CD14-positive monocyte (primary cell): Measurements from ENCODE around the gene GRID1. TPM values are rescaled to one million over a fixed set of nuclear protein-coding genes. Genes with fewer than 3 reads are reported as not detected.

Experiments used
- DNase-seq, 3 donors: peaks; one replicate each; pipeline ENCODE4 v3.0.0-alpha.2; 2011 to 2022
- H2AFZ ChIP-seq: 2 replicates; pipeline ENCODE4 v1.6.0; 2012; ENCODE audit warnings: mild to moderate bottlenecking, low read depth, low read length, inconsistent platforms; ENCODE audit not compliant: insufficient read depth, poor library complexity, severe bottlenecking
- H3K27ac ChIP-seq, 2 donors: 1 replicate in 1 of 2; 2 replicates in 1 of 2; pipeline ENCODE4 v1.5.1; 2012 to 2013; ENCODE audit warnings: low read length in 2 of 2, control low read depth in 1 of 2, inconsistent platforms in 1 of 2, low read depth in 1 of 2, mild to moderate bottlenecking in 1 of 2
- H3K27me3 ChIP-seq, 2 donors: one replicate each; pipeline versions ENCODE4 v1.6.0 to v1.6.1; 2011 to 2013; ENCODE audit warnings: low read length in 2 of 2; ENCODE audit not compliant: control insufficient read depth in 2 of 2, insufficient read depth in 2 of 2
- H3K36me3 ChIP-seq, 2 donors: replicated peaks in 1 of 2; 1 replicate in 1 of 2; 2 replicates in 1 of 2; pipeline versions ENCODE4 v1.5.1 to v1.6.1; 2012 to 2013; ENCODE audit warnings: low read length in 2 of 2, control low read depth in 1 of 2, inconsistent platforms in 1 of 2, mild to moderate bottlenecking in 1 of 2; ENCODE audit not compliant: insufficient read depth in 2 of 2, control insufficient read depth in 1 of 2
- H3K4me1 ChIP-seq, 2 donors: 1 replicate in 1 of 2; 2 replicates in 1 of 2; pipeline versions ENCODE4 v1.5.1 to v1.6.1; 2012 to 2013; ENCODE audit warnings: low read length in 2 of 2, control low read depth in 1 of 2, inconsistent platforms in 1 of 2, mild to moderate bottlenecking in 1 of 2, moderate library complexity in 1 of 2; ENCODE audit not compliant: insufficient read depth in 2 of 2, control insufficient read depth in 1 of 2
- H3K4me2 ChIP-seq: replicated peaks from 2 replicates; pipeline ENCODE3; 2012; ENCODE audit warnings: low read length, moderate library complexity, mild to moderate bottlenecking; ENCODE audit not compliant: poor library complexity, severe bottlenecking; ENCODE audit errors: extremely low read depth
- H3K4me3 ChIP-seq, 3 experiments: fragments of 200-600 bp in 1 of 3; sonication (generic) in 1 of 3; replicated peaks in 1 of 3; 1 replicate in 2 of 3; 2 replicates in 1 of 3; pipeline ENCODE4 v1.5.1; 2011 to 2013; ENCODE audit warnings: low read length in 3 of 3, mild to moderate bottlenecking in 3 of 3, control low read depth in 2 of 3, low read depth in 2 of 3, inconsistent platforms in 1 of 3, moderate library complexity in 1 of 3
- H3K79me2 ChIP-seq: 2 replicates; pipeline ENCODE4 v1.6.0; 2012; ENCODE audit warnings: mild to moderate bottlenecking, control low read depth, inconsistent platforms, low read length, moderate library complexity; ENCODE audit not compliant: insufficient read depth
- H3K9ac ChIP-seq: 2 replicates; pipeline ENCODE4 v1.6.0; 2017; ENCODE audit warnings: low read length, mild to moderate bottlenecking; ENCODE audit not compliant: insufficient read depth, poor library complexity, severe bottlenecking
- H3K9me3 ChIP-seq, 2 donors: replicated peaks in 1 of 2; 1 replicate in 1 of 2; 2 replicates in 1 of 2; pipeline versions ENCODE4 v1.5.1 to v1.6.1; 2012 to 2013; ENCODE audit warnings: low read length in 2 of 2, control low read depth in 1 of 2; ENCODE audit not compliant: control insufficient read depth in 1 of 2, insufficient read depth in 1 of 2
- H4K20me1 ChIP-seq: 2 replicates; pipeline ENCODE4 v1.6.0; 2012; ENCODE audit warnings: mild to moderate bottlenecking, low read length, control low read depth, moderate library complexity; ENCODE audit not compliant: insufficient read depth
- H3K27ac Mint-ChIP-seq, 7 donors: one replicate each; pipeline ENCODE4 v1.8.0; 2020; ENCODE audit warnings: mild to moderate bottlenecking in 7 of 7, mixed read lengths in 7 of 7, moderate library complexity in 6 of 7, inconsistent platforms in 2 of 7
- H3K27me3 Mint-ChIP-seq, 3 donors: one replicate each; pipeline ENCODE4 v1.8.0; 2021 to 2022; ENCODE audit warnings: low read depth in 3 of 3, mild to moderate bottlenecking in 3 of 3, mixed read lengths in 3 of 3, moderate library complexity in 3 of 3, inconsistent platforms in 1 of 3
- H3K36me3 Mint-ChIP-seq, 2 donors: one replicate each; pipeline ENCODE4 v1.8.0; 2020; ENCODE audit warnings: mixed read lengths in 2 of 2, inconsistent platforms in 1 of 2, mild to moderate bottlenecking in 1 of 2
- H3K4me1 Mint-ChIP-seq: one replicate; pipeline ENCODE4 v1.8.0; 2020; ENCODE audit warnings: mild to moderate bottlenecking, mixed read lengths
- H3K4me3 Mint-ChIP-seq, 2 donors: one replicate each; pipeline ENCODE4 v1.8.0; 2020; ENCODE audit warnings: mild to moderate bottlenecking in 2 of 2, mixed read lengths in 2 of 2, moderate library complexity in 1 of 2
- H3K9me3 Mint-ChIP-seq, 7 donors: one replicate each; pipeline ENCODE4 v1.8.0; 2020 to 2022; ENCODE audit warnings: mixed read lengths in 7 of 7, mild to moderate bottlenecking in 6 of 7, moderate library complexity in 6 of 7, inconsistent platforms in 2 of 7
- WGBS: methylation state at CpG from one replicate; pipeline ENCODE4 v1.1.5; 2013; ENCODE audit warnings: missing lambda C conversion rate; ENCODE audit not compliant: insufficient coverage; 5-methylcytosine and 5-hydroxymethylcytosine counted together
- intact Hi-C, 2 donors: fragments of 100-400 bp; cut with micrococcal nuclease; formaldehyde crosslinking; loops; one replicate each; pipeline versions ENCODE4 v1.15.0 to v1.15.1; 2023
- polyA plus RNA-seq, 3 donors: library from polyadenylated mRNA; depleted of rRNA in 1 of 3; unstranded in 2 of 3; stranded (reverse) in 1 of 3; fragments of 300-500 nt in 2 of 3; fragments of >200 nt in 1 of 3; fragmentation: Illumina TruSeq in 2 of 3; gene quantifications; 1 replicate in 2 of 3; 2 replicates in 1 of 3; pipeline ENCODE4 v1.2.3, GENCODE V29; 2012 to 2021
- TF ChIP-seq, protein P1 (sequence below): fragments of 200-600 bp; IDR thresholded peaks from one replicate; pipeline ENCODE4 v1.8.0; 2022; ENCODE audit warnings: antibody characterized with exemption, mild to moderate bottlenecking

GRID1 gene
- polyA plus RNA-seq, 3 donors: not detected

DNA sequence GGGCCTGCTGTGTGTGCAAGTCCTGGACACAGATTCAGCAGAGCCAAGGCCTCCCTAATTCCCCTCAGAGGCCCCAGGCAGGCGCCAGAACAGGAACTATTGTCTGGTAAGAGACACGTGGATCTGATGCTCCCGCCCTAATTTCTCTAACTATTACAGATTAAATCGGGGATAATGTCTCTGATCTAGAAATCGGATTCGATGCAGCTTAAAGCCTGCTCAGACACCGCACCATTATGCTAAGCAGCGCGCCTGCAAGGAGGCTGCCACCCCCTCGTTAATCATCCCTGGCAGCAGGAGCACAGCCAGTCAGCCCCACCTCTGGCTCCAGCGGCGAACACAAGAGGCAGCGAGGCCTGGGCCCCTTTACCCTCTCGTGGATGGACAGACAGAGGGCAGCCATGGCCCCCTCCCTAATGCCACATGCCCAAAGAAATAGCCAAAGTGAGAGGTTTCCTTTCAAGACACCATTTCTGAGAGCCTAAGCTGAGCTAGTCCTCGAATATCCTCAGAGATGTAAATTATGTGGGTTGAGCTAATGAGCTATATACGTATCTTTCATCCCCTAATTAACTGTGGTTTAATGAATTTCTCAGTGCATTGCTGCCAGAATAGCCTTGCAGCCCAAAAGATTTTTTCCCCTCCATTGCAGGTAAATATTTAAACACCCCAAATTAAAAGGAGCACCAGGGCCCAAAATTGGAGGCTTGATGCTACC is 122.1 kb downstream of the GRID1 start:
- H3K9me3 Mint-ChIP-seq: peaks cover 0 to 3% (median 0%) of the 10 kb centered on the region in 7 donors
- peaks cover 5 to 9% (median 7%) of the 10 kb centered on the region in 3 donors for H3K27me3 Mint-ChIP-seq
- no peak overlapping the region for H3K4me2 ChIP-seq
- no peak overlapping the region for H2AFZ ChIP-seq
- no peak overlapping the region for H3K9ac ChIP-seq
- no peaks in the 10 kb centered on the region for H3K9me3 ChIP-seq
- H3K4me1 ChIP-seq: no peaks in the 10 kb centered on the region
- H3K27ac ChIP-seq: no peak overlapping the region
- H3K36me3 ChIP-seq: no peaks in the 10 kb centered on the region
- H3K4me3 ChIP-seq: no peak overlapping the region
- H3K27ac Mint-ChIP-seq: no peak overlapping the region
- 41% methylated on average over 9 of the region's 16 CpGs for WGBS
- H3K27me3 ChIP-seq: no peaks in the 10 kb centered on the region
- DNase-seq: no peak
- H3K79me2 ChIP-seq: no peaks in the 10 kb centered on the region
- no peaks in the 10 kb centered on the region for H4K20me1 ChIP-seq
- intact Hi-C loops: no loop called here
- no peaks in the 10 kb centered on the region for H3K36me3 Mint-ChIP-seq
- no peaks in the 10 kb centered on the region for H3K4me1 Mint-ChIP-seq
- no peak overlapping the region for H3K4me3 Mint-ChIP-seq
- TF ChIP-seq, protein P1, sequence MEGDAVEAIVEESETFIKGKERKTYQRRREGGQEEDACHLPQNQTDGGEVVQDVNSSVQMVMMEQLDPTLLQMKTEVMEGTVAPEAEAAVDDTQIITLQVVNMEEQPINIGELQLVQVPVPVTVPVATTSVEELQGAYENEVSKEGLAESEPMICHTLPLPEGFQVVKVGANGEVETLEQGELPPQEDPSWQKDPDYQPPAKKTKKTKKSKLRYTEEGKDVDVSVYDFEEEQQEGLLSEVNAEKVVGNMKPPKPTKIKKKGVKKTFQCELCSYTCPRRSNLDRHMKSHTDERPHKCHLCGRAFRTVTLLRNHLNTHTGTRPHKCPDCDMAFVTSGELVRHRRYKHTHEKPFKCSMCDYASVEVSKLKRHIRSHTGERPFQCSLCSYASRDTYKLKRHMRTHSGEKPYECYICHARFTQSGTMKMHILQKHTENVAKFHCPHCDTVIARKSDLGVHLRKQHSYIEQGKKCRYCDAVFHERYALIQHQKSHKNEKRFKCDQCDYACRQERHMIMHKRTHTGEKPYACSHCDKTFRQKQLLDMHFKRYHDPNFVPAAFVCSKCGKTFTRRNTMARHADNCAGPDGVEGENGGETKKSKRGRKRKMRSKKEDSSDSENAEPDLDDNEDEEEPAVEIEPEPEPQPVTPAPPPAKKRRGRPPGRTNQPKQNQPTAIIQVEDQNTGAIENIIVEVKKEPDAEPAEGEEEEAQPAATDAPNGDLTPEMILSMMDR: no peak

DNA sequence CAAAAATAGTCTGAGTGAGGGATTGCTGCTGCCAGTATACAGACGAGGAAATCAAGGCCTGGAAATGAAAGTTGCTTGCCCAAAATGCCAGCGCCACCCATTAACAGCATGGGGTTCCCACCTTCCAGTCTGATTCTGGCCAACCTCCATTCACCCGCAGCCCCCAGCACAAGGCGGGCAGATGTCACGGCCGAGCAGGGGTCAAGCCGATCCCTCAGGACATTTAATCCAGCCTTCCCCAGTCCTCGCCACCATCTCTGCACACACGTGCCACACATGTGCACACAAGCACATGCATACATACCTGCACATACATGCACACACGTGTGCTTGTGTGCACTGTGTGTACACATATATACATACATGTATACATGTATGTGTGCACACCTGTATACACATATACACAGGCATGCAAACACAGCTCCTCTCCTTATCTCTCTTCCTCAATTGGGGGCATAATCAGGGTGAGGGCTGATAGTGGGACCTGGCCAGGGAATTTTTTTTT is 122.9 kb downstream of the GRID1 start:
- no peaks in the 10 kb centered on the region for H3K4me1 Mint-ChIP-seq
- Histone ChIP-seq H3K4me1 (no peaks in the 10 kb centered on the region), H3K27ac (no peak overlapping the region), H3K9me3 (peaks cover 0 to 5% of the 10 kb centered on the region in 2 donors), H3K4me3 (no peak overlapping the region), H3K27me3 (no peaks in the 10 kb centered on the region), H3K79me2 (no peaks in the 10 kb centered on the region), H4K20me1 (no peaks in the 10 kb centered on the region), H3K4me2 (no peak overlapping the region), H3K36me3 (no peaks in the 10 kb centered on the region), H3K9ac (no peak overlapping the region), H2AFZ (no peak overlapping the region)
- 95% methylated on average over 3 of the region's 10 CpGs for WGBS
- intact Hi-C loops: no loop called here
- DNase-seq: no peak
- H3K4me3 Mint-ChIP-seq: no peak overlapping the region
- no peak overlapping the region for H3K27ac Mint-ChIP-seq
- peaks cover 5 to 8% (median 7%) of the 10 kb centered on the region in 3 donors for H3K27me3 Mint-ChIP-seq
- H3K9me3 Mint-ChIP-seq: peaks cover 0 to 6% (median 3%) of the 10 kb centered on the region in 7 donors
- no peaks in the 10 kb centered on the region for H3K36me3 Mint-ChIP-seq
- TF ChIP-seq, protein P1: no peak
